Upper lobe of left lung (tissue), 6 donors: ENCODE measurements around the gene TRIM9. TPM values are rescaled to one million over a fixed set of nuclear protein-coding genes. Genes with fewer than 3 reads are reported as not detected.
A peak's percentile ranks its signal among the peaks of the same experiment; 100 is the strongest.

Experiments used
- ATAC-seq, 2 donors: fragments of 200-7000 bp; cut with Tn5 transposase; one replicate each; pipeline ENCODE4 v1.9.1; 2022; ENCODE audit warnings: mild to moderate bottlenecking in 2 of 2, moderate library complexity in 2 of 2; ENCODE audit not compliant: low FRiP score in 2 of 2
- DNase-seq, 2 donors: peaks; one replicate each; pipeline ENCODE4 v3.0.0-alpha.2; 2019 to 2020
- H3K27ac ChIP-seq, 4 donors: fragments of 200-600 bp; sonication (generic); one replicate each; pipeline ENCODE4 v1.5.1; 2016 to 2019
- H3K27me3 ChIP-seq, 4 donors: fragments of 200-600 bp; sonication (generic); one replicate each; pipeline ENCODE4 v1.5.1; 2017 to 2019
- H3K36me3 ChIP-seq, 4 donors: fragments of 200-600 bp; sonication (generic); one replicate each; pipeline ENCODE4 v1.5.1; 2016 to 2019
- H3K4me1 ChIP-seq, 4 donors: fragments of 200-600 bp; sonication (generic); one replicate each; pipeline ENCODE4 v1.5.1; 2018 to 2019
- H3K4me3 ChIP-seq, 4 donors: fragments of 200-600 bp; sonication (generic); one replicate each; pipeline ENCODE4 v1.5.1; 2017 to 2019; ENCODE audit warnings: mild to moderate bottlenecking in 2 of 4, moderate library complexity in 1 of 4
- H3K9me3 ChIP-seq, 4 donors: fragments of 200-600 bp; sonication (generic); one replicate each; pipeline ENCODE4 v1.5.1; 2018 to 2019
- EP300 ChIP-seq, 4 donors: sonication (generic); formaldehyde crosslinking; IDR thresholded peaks; one replicate each; pipeline ENCODE4 v1.5.1; 2017; ENCODE audit warnings: antibody characterized with exemption in 4 of 4, control low read depth in 2 of 4
- POLR2A ChIP-seq, 4 donors: fragments of 450-650 bp; IDR thresholded peaks; one replicate each; pipeline ENCODE4 v1.5.1; 2016 to 2017; ENCODE audit warnings: antibody characterized with exemption in 4 of 4, mild to moderate bottlenecking in 2 of 4
- POLR2AphosphoS5 ChIP-seq, 2 donors: sonication (generic); formaldehyde crosslinking; IDR thresholded peaks; one replicate each; pipeline ENCODE4 v1.5.1; 2017; ENCODE audit warnings: antibody characterized with exemption in 2 of 2
- WGBS, 2 donors: methylation state at CpG; one replicate each; pipeline ENCODE4 v1.1.5; 2017 to 2018; 5-methylcytosine and 5-hydroxymethylcytosine counted together
- total RNA-seq, 6 donors: library from RNA; depleted of rRNA in 4 of 6; stranded (reverse); fragments of >200 nt in 4 of 6; gene quantifications; one replicate each; pipeline versions ENCODE4 v1.1.0 to v1.2.1, GENCODE V29; 2016 to 2021
- TF ChIP-seq, protein P1 (sequence below), 6 experiments: fragments of 450-650 bp in 4 of 6; fragments of 200-600 bp in 2 of 6; sonication (generic) in 2 of 6; IDR thresholded peaks; one replicate each; pipeline ENCODE4 v1.5.1; 2016 to 2019; ENCODE audit warnings: antibody characterized with exemption in 6 of 6
- donor health status: DM: no; HTN: no; CAD: no; lungs with moderate emphysema.
- donor health status: DM: no; HTN: yes; CAD: no; lungs with severe emphysema.

TRIM9 gene
- total RNA-seq, 6 donors from 2014 or later = 0.30 to 3.1 (median 0.78) TPM

DNA sequence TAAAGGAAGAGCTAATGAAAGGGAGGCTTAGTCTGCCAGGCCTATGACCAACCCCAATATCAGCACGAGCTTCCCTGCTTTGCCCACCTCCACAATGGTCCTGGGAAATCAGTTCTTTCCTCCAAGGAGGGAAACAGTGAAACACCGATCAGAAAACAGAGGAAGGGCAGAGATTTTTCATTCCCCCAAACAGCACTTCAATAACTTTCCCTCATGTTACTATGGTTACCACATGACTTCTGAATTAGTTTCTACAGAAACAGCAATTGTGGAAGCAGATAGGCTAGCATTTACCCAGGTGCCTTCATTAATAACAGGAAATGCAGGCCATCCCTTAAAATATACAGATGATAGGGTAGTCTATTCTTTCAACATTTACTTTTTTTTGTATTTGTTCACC lies 35.9 kb downstream of the TRIM9 start:
- TF ChIP-seq, protein P1, sequence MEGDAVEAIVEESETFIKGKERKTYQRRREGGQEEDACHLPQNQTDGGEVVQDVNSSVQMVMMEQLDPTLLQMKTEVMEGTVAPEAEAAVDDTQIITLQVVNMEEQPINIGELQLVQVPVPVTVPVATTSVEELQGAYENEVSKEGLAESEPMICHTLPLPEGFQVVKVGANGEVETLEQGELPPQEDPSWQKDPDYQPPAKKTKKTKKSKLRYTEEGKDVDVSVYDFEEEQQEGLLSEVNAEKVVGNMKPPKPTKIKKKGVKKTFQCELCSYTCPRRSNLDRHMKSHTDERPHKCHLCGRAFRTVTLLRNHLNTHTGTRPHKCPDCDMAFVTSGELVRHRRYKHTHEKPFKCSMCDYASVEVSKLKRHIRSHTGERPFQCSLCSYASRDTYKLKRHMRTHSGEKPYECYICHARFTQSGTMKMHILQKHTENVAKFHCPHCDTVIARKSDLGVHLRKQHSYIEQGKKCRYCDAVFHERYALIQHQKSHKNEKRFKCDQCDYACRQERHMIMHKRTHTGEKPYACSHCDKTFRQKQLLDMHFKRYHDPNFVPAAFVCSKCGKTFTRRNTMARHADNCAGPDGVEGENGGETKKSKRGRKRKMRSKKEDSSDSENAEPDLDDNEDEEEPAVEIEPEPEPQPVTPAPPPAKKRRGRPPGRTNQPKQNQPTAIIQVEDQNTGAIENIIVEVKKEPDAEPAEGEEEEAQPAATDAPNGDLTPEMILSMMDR (IDR thresholded peaks at IDR 0.05) = no peak
- TF ChIP-seq POLR2A (IDR thresholded peaks at IDR 0.05) (no peak), EP300 (IDR thresholded peaks at IDR 0.05) (no peak), POLR2AphosphoS5 (IDR thresholded peaks at IDR 0.05) (no peak)
- Histone ChIP-seq H3K4me1 (no peaks in the 10 kb centered on the region), H3K27ac (no peak overlapping the region), H3K36me3 (no peaks in the 10 kb centered on the region), H3K4me3 (no peak overlapping the region), H3K27me3 (no peaks in the 10 kb centered on the region), H3K9me3 (no peaks in the 10 kb centered on the region)
- ATAC-seq = no peak
- WGBS, 2 donors = 71 to 79% methylated on average over 2 of the region's 2 CpGs
- no peak for DNase-seq

DNA sequence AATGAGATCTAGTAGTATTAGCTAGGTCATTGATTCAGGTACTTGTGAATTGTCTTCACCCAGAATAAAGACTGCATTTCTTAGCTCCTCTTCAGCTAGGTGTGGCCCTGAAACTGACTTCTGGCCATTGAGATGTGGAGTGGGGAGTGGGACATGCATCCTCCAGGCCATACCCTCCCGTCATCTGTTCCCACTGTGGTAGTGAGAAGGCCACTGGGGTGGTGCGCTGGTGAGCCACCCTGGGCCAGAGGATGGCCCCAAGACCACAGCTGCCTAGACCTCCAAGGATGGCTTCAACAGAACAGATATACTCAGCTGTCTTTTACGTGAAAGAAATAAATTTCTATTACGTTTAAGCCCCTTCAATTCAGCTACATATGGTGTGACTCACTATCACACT lies 36.5 kb downstream of the TRIM9 start:
- ATAC-seq (no peak), DNase-seq (no peak)
- Histone ChIP-seq H3K4me3 (no peak overlapping the region), H3K27ac (no peak overlapping the region), H3K4me1 (no peaks in the 10 kb centered on the region), H3K9me3 (no peaks in the 10 kb centered on the region), H3K27me3 (no peaks in the 10 kb centered on the region), H3K36me3 (no peaks in the 10 kb centered on the region)
- 65 to 86% methylated on average over 4 of the region's 4 CpGs for WGBS, 2 donors
- TF ChIP-seq EP300 (IDR thresholded peaks at IDR 0.05) (no peak), POLR2AphosphoS5 (IDR thresholded peaks at IDR 0.05) (no peak), POLR2A (IDR thresholded peaks at IDR 0.05) (no peak)
- TF ChIP-seq, protein P1 (IDR thresholded peaks at IDR 0.05) = no peak

DNA sequence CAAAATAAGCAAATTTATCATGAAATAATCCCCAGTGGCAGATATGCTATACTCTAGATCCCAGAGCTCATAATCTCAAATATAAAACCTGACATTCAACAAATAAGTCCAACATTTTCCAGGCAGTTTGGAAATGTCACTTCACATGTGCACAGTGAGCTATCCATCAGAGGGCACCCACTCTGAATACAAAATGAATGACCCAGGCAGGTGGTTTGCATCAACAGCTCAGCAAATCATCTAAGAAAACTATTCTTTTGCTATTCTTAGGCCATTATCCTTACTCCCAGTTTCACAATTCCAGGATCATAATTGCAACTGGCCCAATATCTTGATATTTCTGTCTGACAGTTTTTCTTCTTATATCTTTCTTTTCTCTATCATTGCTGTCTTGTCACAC lies 38.5 kb downstream of the TRIM9 start:
- H3K36me3 ChIP-seq = no peaks in the 10 kb centered on the region
- TF ChIP-seq POLR2A (IDR thresholded peaks at IDR 0.05) (no peak), POLR2AphosphoS5 (IDR thresholded peaks at IDR 0.05) (peak in 1 of 2 donors; percentile 24)
- H3K27ac ChIP-seq = no peak overlapping the region
- no peaks in the 10 kb centered on the region for H3K9me3 ChIP-seq
- no peak for DNase-seq
- H3K27me3 ChIP-seq = no peaks in the 10 kb centered on the region
- H3K4me3 ChIP-seq = no peak overlapping the region
- H3K4me1 ChIP-seq = no peaks in the 10 kb centered on the region
- no peak for ATAC-seq

DNA sequence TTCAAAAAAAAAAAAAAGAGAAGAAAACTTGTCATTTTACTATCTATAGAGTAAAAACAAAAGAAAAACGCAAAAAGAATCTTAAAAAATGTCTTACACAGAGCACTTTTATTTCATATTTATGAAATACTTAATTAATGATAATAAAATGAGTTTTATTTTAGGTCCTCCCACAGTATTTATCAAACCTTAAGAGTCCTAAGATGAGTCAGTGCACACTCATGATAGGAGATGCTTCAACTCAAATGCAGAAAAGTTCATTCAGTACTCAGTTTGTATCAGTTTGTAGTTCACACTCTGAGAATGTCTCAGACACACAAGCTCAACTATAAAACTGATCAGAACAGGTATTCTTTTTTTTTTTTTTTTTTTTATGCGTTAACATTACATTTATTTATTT lies 41.7 kb downstream of the TRIM9 start:
- TF ChIP-seq POLR2AphosphoS5 (IDR thresholded peaks at IDR 0.05) (no peak), POLR2A (IDR thresholded peaks at IDR 0.05) (no peak), EP300 (IDR thresholded peaks at IDR 0.05) (no peak)
- TF ChIP-seq, protein P1 (IDR thresholded peaks at IDR 0.05) = no peak
- no peaks in the 10 kb centered on the region for H3K36me3 ChIP-seq
- no peak overlapping the region for H3K27ac ChIP-seq
- DNase-seq = no peak
- H3K4me3 ChIP-seq = no peak overlapping the region
- H3K9me3 ChIP-seq = no peaks in the 10 kb centered on the region
- WGBS, 2 donors = 88 to 90% methylated on average over 2 of the region's 2 CpGs
- ATAC-seq = no peak
- no peaks in the 10 kb centered on the region for H3K4me1 ChIP-seq
- no peaks in the 10 kb centered on the region for H3K27me3 ChIP-seq

DNA sequence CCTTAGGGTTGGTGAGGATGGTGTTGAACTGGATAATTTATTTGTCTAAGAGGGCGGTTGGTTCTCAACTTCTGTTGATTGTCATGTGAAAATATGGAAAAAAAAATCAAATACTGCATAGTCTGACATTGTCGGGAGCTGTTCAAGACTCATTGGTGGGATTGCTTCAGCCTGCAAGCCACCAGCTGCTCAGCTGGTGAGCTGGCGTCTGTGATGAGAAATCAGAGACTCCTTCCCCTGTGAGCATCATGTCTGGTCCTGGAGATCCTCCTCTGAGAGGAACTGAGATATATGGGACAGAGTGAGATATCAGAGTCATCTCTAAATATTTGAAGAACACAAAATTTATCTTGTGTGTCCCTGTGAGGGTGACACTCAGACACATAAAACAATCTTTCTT lies 49.9 kb downstream of the TRIM9 start:
- Histone ChIP-seq H3K27ac (no peak overlapping the region), H3K4me3 (no peak overlapping the region), H3K36me3 (no peaks in the 10 kb centered on the region), H3K27me3 (no peaks in the 10 kb centered on the region), H3K4me1 (no peaks in the 10 kb centered on the region), H3K9me3 (no peaks in the 10 kb centered on the region)
- DNase-seq = no peak
- no peak for ATAC-seq
- WGBS, 2 donors = 75 to 94% methylated on average over 3 of the region's 3 CpGs
- no peak for TF ChIP-seq POLR2A (IDR thresholded peaks at IDR 0.05)
- TF ChIP-seq EP300 (IDR thresholded peaks at IDR 0.05) = no peak
- TF ChIP-seq POLR2AphosphoS5 (IDR thresholded peaks at IDR 0.05) = no peak
- TF ChIP-seq, protein P1 (IDR thresholded peaks at IDR 0.05) = no peak
